ENCODE results near the gene BIRC6.

Gene BIRC6

GRCh38 chr2:32558492-32558891, 201.7 kb downstream of the BIRC6 start:
- Histone ChIP-seq H3K36me3 (ENCODE audit: insufficient read depth, low read length) (peaks cover 27% of the 10 kb centered on the region), H3F3A (ENCODE audit: low read depth) (no peaks in the 10 kb centered on the region), H2AFZ (ENCODE audit: low read length) (no peak overlapping the region), H3K4me1 (ENCODE audit: insufficient read depth, low read length, poor library complexity, severe bottlenecking) (peaks cover 13% of the 10 kb centered on the region), H3K79me2 (ENCODE audit: insufficient read depth, low read length) (no peaks in the 10 kb centered on the region), H3K4me2 (ENCODE audit: low read depth, low read length, poor library complexity, severe bottlenecking) (no peak overlapping the region), H3K9me3 (ENCODE audit: insufficient read depth, low read depth, low read length) (no peaks in the 10 kb centered on the region), H3K4me3 (ENCODE audit: low read length, poor library complexity, severe bottlenecking) (no peak overlapping the region), H3K9me2 (replicated peaks; ENCODE audit: low read depth, low read length) (no peaks in the 10 kb centered on the region), H3K27me3 (ENCODE audit: insufficient read depth, low read length, poor library complexity, severe bottlenecking) (no peaks in the 10 kb centered on the region), H3K9ac (ENCODE audit: low read depth, low read length, poor library complexity, severe bottlenecking) (peak overlapping the region; percentile 32), H4K20me1 (ENCODE audit: insufficient read depth, low read length, poor library complexity, severe bottlenecking) (no peaks in the 10 kb centered on the region)
- no peak for TF ChIP-seq CTCF (conservative IDR thresholded peaks at IDR 0.05; ENCODE audit: low read length)
- TF ChIP-seq EZH2phosphoT487 (IDR thresholded peaks at IDR 0.05; ENCODE audit: borderline replicate concordance): no peak

- TF ChIP-seq EZH2phosphoT487 (IDR thresholded peaks at IDR 0.05; ENCODE audit: borderline replicate concordance) (no peak), CTCF (conservative IDR thresholded peaks at IDR 0.05; ENCODE audit: low read length) (no peak)
- Histone ChIP-seq H3F3A (ENCODE audit: low read depth) (no peaks in the 10 kb centered on the region), H3K9me2 (replicated peaks; ENCODE audit: low read depth, low read length) (no peaks in the 10 kb centered on the region), H3K79me2 (ENCODE audit: insufficient read depth, low read length) (no peaks in the 10 kb centered on the region), H3K4me1 (ENCODE audit: insufficient read depth, low read length, poor library complexity, severe bottlenecking) (peaks cover 13% of the 10 kb centered on the region), H3K27me3 (ENCODE audit: insufficient read depth, low read length, poor library complexity, severe bottlenecking) (no peaks in the 10 kb centered on the region), H3K4me3 (ENCODE audit: low read length, poor library complexity, severe bottlenecking) (no peak overlapping the region), H3K36me3 (ENCODE audit: insufficient read depth, low read length) (peaks cover 27% of the 10 kb centered on the region), H3K9me3 (ENCODE audit: insufficient read depth, low read depth, low read length) (no peaks in the 10 kb centered on the region), H2AFZ (ENCODE audit: low read length) (no peak overlapping the region), H4K20me1 (ENCODE audit: insufficient read depth, low read length, poor library complexity, severe bottlenecking) (no peaks in the 10 kb centered on the region), H3K4me2 (ENCODE audit: low read depth, low read length, poor library complexity, severe bottlenecking) (no peak overlapping the region), H3K9ac (ENCODE audit: low read depth, low read length, poor library complexity, severe bottlenecking) (peak overlapping the region; percentile 32)
These were observed 202.3 kb downstream of the BIRC6 start for GRCh38 chr2:32559136-32559535.

- Histone ChIP-seq H3K4me3 (ENCODE audit: low read length, poor library complexity, severe bottlenecking) (no peak overlapping the region), H3K9me3 (ENCODE audit: insufficient read depth, low read depth, low read length) (peaks cover 14% of the 10 kb centered on the region; the same call in 1 of the 2 replicates), H4K20me1 (ENCODE audit: insufficient read depth, low read length, poor library complexity, severe bottlenecking) (no peaks in the 10 kb centered on the region), H2AFZ (ENCODE audit: low read length) (no peak overlapping the region), H3K27me3 (ENCODE audit: insufficient read depth, low read length, poor library complexity, severe bottlenecking) (no peaks in the 10 kb centered on the region), H3K36me3 (ENCODE audit: insufficient read depth, low read length) (peaks cover 40% of the 10 kb centered on the region), H3K4me2 (ENCODE audit: low read depth, low read length, poor library complexity, severe bottlenecking) (no peak overlapping the region), H3K9ac (ENCODE audit: low read depth, low read length, poor library complexity, severe bottlenecking) (no peak overlapping the region), H3F3A (ENCODE audit: low read depth) (no peaks in the 10 kb centered on the region), H3K9me2 (replicated peaks; ENCODE audit: low read depth, low read length) (no peaks in the 10 kb centered on the region), H3K79me2 (ENCODE audit: insufficient read depth, low read length) (no peaks in the 10 kb centered on the region), H3K4me1 (ENCODE audit: insufficient read depth, low read length, poor library complexity, severe bottlenecking) (peaks cover 20% of the 10 kb centered on the region)
- no peak for TF ChIP-seq CTCF (conservative IDR thresholded peaks at IDR 0.05; ENCODE audit: low read length)
- no peak for TF ChIP-seq EZH2phosphoT487 (IDR thresholded peaks at IDR 0.05; ENCODE audit: borderline replicate concordance)
These were observed 206.1 kb downstream of the BIRC6 start for GRCh38 chr2:32562906-32563305.
